ENCODE data around the gene THAP4. TPM values are rescaled to one million over a fixed set of nuclear protein-coding genes. Genes with fewer than 3 reads are reported as not detected.
"Not testable (repeated sequence)": the region's sequence is repeated elsewhere in the genome, so short reads cannot be mapped to it uniquely, and the experiment has no call there.

The THAP4 gene
- total and polyA plus RNA-seq, 12 donors = 68.7 to 101 (median 78.3) TPM

GRCh38 chr2:241593271-241593670 lies 43.7 kb downstream of the THAP4 start:
- H3K9me3 ChIP-seq = peaks cover 0 to 9% (median 0%) of the 10 kb centered on the region in 11 donors
- DNase-seq (no peak), ATAC-seq (no peak)
- H3K4me3 ChIP-seq = no peak overlapping the region
- intact Hi-C loops (cut with DNase I) = no loop called here
- H3K36me3 ChIP-seq = peaks cover 0 to 77% (median 16%) of the 10 kb centered on the region in 9 donors
- no peaks in the 10 kb centered on the region for H3K4me1 ChIP-seq
- H3K27me3 ChIP-seq = no peaks in the 10 kb centered on the region
- 91 to 95% methylated on average over 16 of the region's 16 CpGs for WGBS, 2 donors
- TF ChIP-seq, protein P1, sequence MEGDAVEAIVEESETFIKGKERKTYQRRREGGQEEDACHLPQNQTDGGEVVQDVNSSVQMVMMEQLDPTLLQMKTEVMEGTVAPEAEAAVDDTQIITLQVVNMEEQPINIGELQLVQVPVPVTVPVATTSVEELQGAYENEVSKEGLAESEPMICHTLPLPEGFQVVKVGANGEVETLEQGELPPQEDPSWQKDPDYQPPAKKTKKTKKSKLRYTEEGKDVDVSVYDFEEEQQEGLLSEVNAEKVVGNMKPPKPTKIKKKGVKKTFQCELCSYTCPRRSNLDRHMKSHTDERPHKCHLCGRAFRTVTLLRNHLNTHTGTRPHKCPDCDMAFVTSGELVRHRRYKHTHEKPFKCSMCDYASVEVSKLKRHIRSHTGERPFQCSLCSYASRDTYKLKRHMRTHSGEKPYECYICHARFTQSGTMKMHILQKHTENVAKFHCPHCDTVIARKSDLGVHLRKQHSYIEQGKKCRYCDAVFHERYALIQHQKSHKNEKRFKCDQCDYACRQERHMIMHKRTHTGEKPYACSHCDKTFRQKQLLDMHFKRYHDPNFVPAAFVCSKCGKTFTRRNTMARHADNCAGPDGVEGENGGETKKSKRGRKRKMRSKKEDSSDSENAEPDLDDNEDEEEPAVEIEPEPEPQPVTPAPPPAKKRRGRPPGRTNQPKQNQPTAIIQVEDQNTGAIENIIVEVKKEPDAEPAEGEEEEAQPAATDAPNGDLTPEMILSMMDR (IDR thresholded peaks at IDR 0.05) = no peak
- H3K27ac ChIP-seq = no peak overlapping the region

DNA sequence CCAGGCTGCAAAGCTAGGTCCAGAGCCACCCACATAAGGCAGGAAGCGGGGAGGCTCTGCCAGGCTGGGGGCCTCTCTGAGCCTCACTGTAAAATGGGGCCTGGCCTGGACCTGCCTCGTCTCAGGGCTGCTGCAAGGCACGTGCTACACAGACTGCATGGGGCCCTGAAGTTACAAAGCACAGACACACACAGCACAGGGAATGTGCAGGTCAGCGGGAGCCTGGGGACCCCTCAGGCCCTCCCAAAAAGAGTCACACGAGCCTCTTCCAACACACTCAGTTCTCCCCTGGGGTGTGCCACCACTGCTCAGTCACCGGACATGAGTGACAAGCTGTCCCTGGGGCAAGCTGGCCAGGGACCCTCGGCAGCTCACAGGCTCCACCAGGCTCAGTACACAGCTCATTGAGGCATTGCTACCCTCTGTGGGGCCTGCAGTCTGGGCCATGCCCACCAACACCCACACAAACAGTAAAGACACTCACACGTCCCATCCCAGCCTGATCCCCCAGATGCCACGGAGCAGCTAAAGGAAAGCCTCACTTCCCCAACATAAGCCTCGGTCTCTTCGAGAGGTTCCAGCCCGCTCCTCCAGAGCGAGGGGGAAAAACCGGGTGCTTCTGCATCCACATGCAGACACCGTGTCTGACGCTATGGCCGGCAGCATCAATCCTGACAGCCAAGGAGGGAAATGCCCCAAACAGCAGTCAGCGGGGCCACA lies 44.7 kb downstream of the THAP4 start:
- TF ChIP-seq, protein P1 (IDR thresholded peaks at IDR 0.05) = no peak
- H3K36me3 ChIP-seq = peaks cover 0 to 77% (median 17%) of the 10 kb centered on the region in 9 donors

GRCh38 chr2:241590496-241591455 lies 46.2 kb downstream of the THAP4 start:
- H3K9me3 ChIP-seq = peaks cover 0 to 34% (median 23%) of the 10 kb centered on the region in 11 donors
- peaks cover 0 to 78% (median 20%) of the 10 kb centered on the region in 9 donors for H3K36me3 ChIP-seq
- H3K27me3 ChIP-seq; H3K4me1 ChIP-seq; intact Hi-C loops (cut with DNase I); DNase-seq; H3K27ac ChIP-seq; ATAC-seq; H3K4me3 ChIP-seq: not testable (repeated sequence)
- 87 to 89% methylated on average over 33 of the region's 33 CpGs for WGBS, 2 donors

More for the DNA sequence above, 44.7 kb downstream of the THAP4 start:
- ATAC-seq (peak in 2 of 8 donors; percentile 34 to 43), DNase-seq (no peak)
- no peak overlapping the region for H3K27ac ChIP-seq
- intact Hi-C loops (cut with DNase I) = no loop called here
- H3K4me1 ChIP-seq = no peaks in the 10 kb centered on the region
- no peaks in the 10 kb centered on the region for H3K27me3 ChIP-seq
- H3K4me3 ChIP-seq = no peak overlapping the region
- WGBS, 2 donors = 90 to 94% methylated on average over 18 of the region's 18 CpGs
- H3K9me3 ChIP-seq = peaks cover 0 to 19% (median 8%) of the 10 kb centered on the region in 11 donors

DNA sequence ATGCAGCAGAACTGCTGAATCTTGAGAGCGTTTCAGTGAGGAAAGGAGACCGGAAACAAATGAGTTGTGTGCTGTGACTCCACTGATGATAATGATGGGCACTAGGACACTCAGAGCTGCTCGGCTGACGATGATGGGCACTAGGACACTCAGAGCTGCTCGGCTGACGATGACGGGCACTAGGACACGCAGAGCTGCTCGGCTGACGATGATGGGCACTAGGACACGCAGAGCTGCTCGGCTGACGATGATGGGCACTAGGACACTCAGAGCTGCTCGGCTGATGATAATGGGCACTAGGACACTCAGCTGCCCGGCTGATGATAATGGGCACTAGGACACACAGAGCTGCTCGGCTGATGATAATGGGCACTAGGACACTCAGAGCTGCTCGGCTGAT lies 47.1 kb downstream of the THAP4 start:
- WGBS, 2 donors = 72 to 80% methylated on average over 17 of the region's 17 CpGs
- ATAC-seq = peak in 1 of 8 donors; percentile 65
- H3K4me3 ChIP-seq = not testable (repeated sequence)

DNA sequence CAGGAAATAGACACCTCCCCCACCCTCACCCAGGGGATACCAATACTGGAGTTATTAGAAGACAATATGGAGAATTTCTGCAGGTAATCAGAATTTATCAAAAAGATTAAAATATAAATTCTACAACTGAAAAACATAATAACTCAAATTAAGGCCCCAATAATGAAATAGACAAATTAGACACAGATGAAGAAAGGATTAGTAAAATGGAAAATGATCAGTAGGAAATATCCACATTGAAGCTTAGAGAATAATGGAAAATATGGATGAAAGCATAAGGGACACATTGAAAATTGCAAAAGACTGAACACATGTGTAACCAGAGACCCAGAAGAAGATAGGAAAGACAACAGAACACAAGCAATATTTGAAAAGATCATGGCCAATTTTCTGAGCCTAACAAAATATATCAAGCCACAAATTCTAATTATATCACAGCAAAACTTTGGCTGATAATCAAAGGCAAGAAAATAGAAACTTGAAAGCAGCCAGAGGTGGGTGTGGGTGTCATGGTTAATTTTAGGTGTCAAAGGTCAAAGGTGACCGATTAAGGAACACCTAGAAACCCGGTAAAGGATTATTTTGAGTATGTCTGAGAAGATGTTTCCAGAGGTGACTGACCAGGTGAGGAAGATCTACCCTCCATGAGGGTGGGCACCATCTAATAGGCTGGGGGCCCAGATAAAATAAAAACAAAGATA lies 50.2 kb downstream of the THAP4 start:
- H3K4me3 ChIP-seq = no peak overlapping the region
- TF ChIP-seq, protein P1 (IDR thresholded peaks at IDR 0.05) = no peak
- DNase-seq = no peak
- no peaks in the 10 kb centered on the region for H3K27me3 ChIP-seq
- no peaks in the 10 kb centered on the region for H3K4me1 ChIP-seq
- 95 to 99% methylated on average over 2 of the region's 2 CpGs for WGBS, 2 donors
- H3K36me3 ChIP-seq = peaks cover 0 to 79% (median 46%) of the 10 kb centered on the region in 9 donors
- no peak overlapping the region for H3K27ac ChIP-seq
- H3K9me3 ChIP-seq = peaks cover 0 to 44% (median 26%) of the 10 kb centered on the region in 11 donors
- intact Hi-C loops (cut with DNase I) = no loop called here
- no peak for ATAC-seq

More for the DNA sequence above, 47.1 kb downstream of the THAP4 start:
- H3K27ac ChIP-seq; intact Hi-C loops (cut with DNase I); H3K27me3 ChIP-seq; DNase-seq; H3K4me1 ChIP-seq: not testable (repeated sequence)
- H3K36me3 ChIP-seq = peaks cover 0 to 78% (median 24%) of the 10 kb centered on the region in 9 donors
- peaks cover 0 to 41% (median 26%) of the 10 kb centered on the region in 11 donors for H3K9me3 ChIP-seq

All from heart right ventricle (tissue), 16 donors.